NB4 (cell line): Measurements from ENCODE around the gene SLC16A9.

Experiments used
- MYC ChIP-seq: IDR thresholded peaks from 2 replicates; pipeline ENCODE4 v1.6.1; 2011; ENCODE audit warnings: low read depth, low read length
- POLR2A ChIP-seq: IDR thresholded peaks from 2 replicates; pipeline ENCODE4 v1.6.1; 2011; ENCODE audit warnings: mild to moderate bottlenecking; ENCODE audit not compliant: insufficient read length; ENCODE audit errors: extremely low read depth
- TF ChIP-seq, protein P1 (sequence below): IDR thresholded peaks from one replicate; pipeline ENCODE4 v1.5.1; 2012; ENCODE audit warnings: low read depth, low read length

DNA sequence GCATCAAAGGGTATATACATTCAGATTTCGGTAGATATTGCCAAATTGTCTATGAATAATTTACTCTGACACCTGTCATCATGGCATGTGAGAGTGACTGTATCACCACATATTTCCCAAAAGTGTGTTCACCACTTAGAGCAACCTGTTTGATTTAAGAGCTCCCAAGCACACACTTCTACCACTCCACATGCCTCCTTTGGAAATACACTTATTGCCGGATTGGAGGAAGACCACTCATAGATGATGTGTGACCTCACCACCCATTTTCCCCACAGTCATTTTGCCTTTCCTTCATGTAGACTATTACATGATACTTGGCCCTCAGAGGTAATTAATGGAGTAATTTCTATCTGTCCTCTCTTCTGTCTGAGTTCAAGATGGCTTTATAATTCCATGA lies 75.5 kb downstream of the SLC16A9 start:
- TF ChIP-seq, protein P1, sequence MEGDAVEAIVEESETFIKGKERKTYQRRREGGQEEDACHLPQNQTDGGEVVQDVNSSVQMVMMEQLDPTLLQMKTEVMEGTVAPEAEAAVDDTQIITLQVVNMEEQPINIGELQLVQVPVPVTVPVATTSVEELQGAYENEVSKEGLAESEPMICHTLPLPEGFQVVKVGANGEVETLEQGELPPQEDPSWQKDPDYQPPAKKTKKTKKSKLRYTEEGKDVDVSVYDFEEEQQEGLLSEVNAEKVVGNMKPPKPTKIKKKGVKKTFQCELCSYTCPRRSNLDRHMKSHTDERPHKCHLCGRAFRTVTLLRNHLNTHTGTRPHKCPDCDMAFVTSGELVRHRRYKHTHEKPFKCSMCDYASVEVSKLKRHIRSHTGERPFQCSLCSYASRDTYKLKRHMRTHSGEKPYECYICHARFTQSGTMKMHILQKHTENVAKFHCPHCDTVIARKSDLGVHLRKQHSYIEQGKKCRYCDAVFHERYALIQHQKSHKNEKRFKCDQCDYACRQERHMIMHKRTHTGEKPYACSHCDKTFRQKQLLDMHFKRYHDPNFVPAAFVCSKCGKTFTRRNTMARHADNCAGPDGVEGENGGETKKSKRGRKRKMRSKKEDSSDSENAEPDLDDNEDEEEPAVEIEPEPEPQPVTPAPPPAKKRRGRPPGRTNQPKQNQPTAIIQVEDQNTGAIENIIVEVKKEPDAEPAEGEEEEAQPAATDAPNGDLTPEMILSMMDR = no peak
- TF ChIP-seq POLR2A (no peak), MYC (no peak)
